GM12874 (cell line): Measurements from ENCODE around the gene CPNE9.

Experiments
- CTCF ChIP-seq: IDR thresholded peaks from 2 replicates; pipeline ENCODE4 v1.5.1; 2011; ENCODE audit warnings: low read depth, mild to moderate bottlenecking, control low read depth, low read length, moderate library complexity; ENCODE audit not compliant: insufficient read depth

The CPNE9 gene

GRCh38 chr3:9729419-9729818 lies 25.8 kb downstream of the CPNE9 start:
- TF ChIP-seq CTCF: no peak

GRCh38 chr3:9730657-9731205 lies 27.1 kb downstream of the CPNE9 start:
- no peak for TF ChIP-seq CTCF

GRCh38 chr3:9731206-9732079 lies 27.8 kb downstream of the CPNE9 start, which contains the start of gene BRPF1:
Gene BRPF1, plus strand, starts transcription at chr3:9731735. Its CDS starts 2,406 bp downstream, at chr3:9734141.
- no peak for TF ChIP-seq CTCF

GRCh38 chr3:9732080-9732739 lies 28.6 kb downstream of the CPNE9 start:
- no peak for TF ChIP-seq CTCF

GRCh38 chr3:9732740-9733115 lies 29.1 kb downstream of the CPNE9 start:
- no peak for TF ChIP-seq CTCF

GRCh38 chr3:9736831-9737230 lies 33.2 kb downstream of the CPNE9 start:
- TF ChIP-seq CTCF: no peak

GRCh38 chr3:9739181-9739580 lies 35.5 kb downstream of the CPNE9 start:
- TF ChIP-seq CTCF: no peak
